K562 (cell line): ENCODE data around the gene THUMPD1. TPM values are rescaled to one million over a fixed set of nuclear protein-coding genes. Genes with fewer than 3 reads are reported as not detected.

Experiments used
- ATAC-seq: fragments of 200-7000 bp; cut with Tn5 transposase; 3 replicates; pipeline ENCODE4 v1.9.1; 2020; ENCODE audit warnings: moderate library complexity
- BruUV-seq: library from RNA; stranded (reverse); fragments of 400-500 nt; replicated peaks from 2 replicates; lab custom pipeline; 2021; lab: Mats Ljungman, UMichigan
- CTCF ChIA-PET: fragments of 300-600 bp; formaldehyde crosslinking; extraction: SDS; loops from one replicate; lab custom pipeline; 2021; ENCODE audit warnings: low intra/inter-chr PET ratio; lab: Yijun Ruan, JAX
- POLR2A ChIA-PET: fragments of 300-600, 350-650 bp; sonication (Branson Sonifier 250); formaldehyde crosslinking; extraction: SDS; loops from one replicate; lab custom pipeline; 2021; ENCODE audit warnings: antibody characterized with exemption, inconsistent platforms; lab: Yijun Ruan, JAX
- DNase-seq, 4 experiments: peaks; one replicate each; pipeline versions ENCODE4 v3.0.0 to v3.0.0-alpha.2; 2011 to 2018; ENCODE audit warnings: low spot score in 3 of 4, mixed read lengths in 3 of 4; ENCODE audit errors: extremely low read depth in 1 of 4
- FAIRE-seq: peaks from 2 replicates; lab custom pipeline; 2011; peaks lifted over from hg19 to GRCh38; lab: Jason Lieb, UNC
- H2AFZ ChIP-seq: 2 replicates; pipeline ENCODE4 v1.6.0; 2011; ENCODE audit warnings: low read depth, low read length, control low read depth, inconsistent platforms
- H3K27ac ChIP-seq: fragments of 200-600 bp; 3 replicates; pipeline ENCODE4 v1.8.0; 2011; ENCODE audit warnings: low read depth, mild to moderate bottlenecking, control low read depth, inconsistent platforms, low read length, moderate library complexity, mixed read lengths; ENCODE audit errors: extremely low read depth
- H3K27me3 ChIP-seq, 2 experiments: fragments of 300-600 bp in 1 of 2; 2 replicates in 1 of 2; 3 replicates in 1 of 2; pipeline versions ENCODE4 v1.6.0 to v1.8.0; 2011; ENCODE audit warnings: inconsistent platforms in 2 of 2, low read length in 2 of 2, mild to moderate bottlenecking in 1 of 2, mixed read lengths in 1 of 2, moderate library complexity in 1 of 2; ENCODE audit not compliant: control insufficient read depth in 2 of 2, insufficient read depth in 2 of 2
- H3K36me3 ChIP-seq: fragments of 300-600 bp; 3 replicates; pipeline ENCODE4 v1.8.0; 2011; ENCODE audit warnings: mild to moderate bottlenecking, low read length, inconsistent platforms; ENCODE audit not compliant: control insufficient read depth, insufficient read depth
- H3K4me1 ChIP-seq, 2 experiments: fragments of 200-600 bp in 1 of 2; replicated peaks in 1 of 2; 2 replicates in 1 of 2; 3 replicates in 1 of 2; pipeline versions ENCODE4 v1.5.1 to v1.8.0; 2011; ENCODE audit warnings: inconsistent platforms in 2 of 2, low read length in 2 of 2, mild to moderate bottlenecking in 1 of 2, mixed read lengths in 1 of 2, moderate library complexity in 1 of 2; ENCODE audit not compliant: control insufficient read depth in 2 of 2, insufficient read depth in 2 of 2
- H3K4me2 ChIP-seq: 2 replicates; pipeline ENCODE4 v1.6.1; 2011; ENCODE audit warnings: low read length, control low read depth, inconsistent platforms, mixed read lengths; ENCODE audit not compliant: insufficient read depth
- H3K4me3 ChIP-seq: fragments of 200-600 bp; sonication (generic), shearing (Covaris generic); 2 replicates; pipeline ENCODE4 v1.5.1; 2016; ENCODE audit warnings: control low read depth, inconsistent platforms
- H3K79me2 ChIP-seq: fragments of 200-600 bp; 3 replicates; pipeline ENCODE4 v1.8.0; 2011; ENCODE audit warnings: low read length, inconsistent platforms; ENCODE audit not compliant: control insufficient read depth, insufficient read depth
- H3K9ac ChIP-seq, 2 experiments: 2 replicates each; pipeline versions ENCODE4 v1.6.0 to v1.6.1; 2011; ENCODE audit warnings: low read depth in 2 of 2, low read length in 2 of 2, control low read depth in 1 of 2, inconsistent platforms in 1 of 2, mild to moderate bottlenecking in 1 of 2, mixed read lengths in 1 of 2; ENCODE audit not compliant: insufficient read depth in 1 of 2
- H3K9me1 ChIP-seq: one replicate; pipeline ENCODE4 v1.6.0; 2011; ENCODE audit warnings: inconsistent platforms, mild to moderate bottlenecking, low read length, moderate library complexity; ENCODE audit not compliant: control insufficient read depth, insufficient read depth
- H3K9me3 ChIP-seq: replicated peaks from 2 replicates; pipeline ENCODE4 v1.5.1; 2011; ENCODE audit warnings: low read depth, low read length, inconsistent platforms; ENCODE audit not compliant: control insufficient read depth, insufficient read depth
- H4K20me1 ChIP-seq: replicated peaks from 2 replicates; pipeline ENCODE4 v1.6.1; 2011; ENCODE audit warnings: low read length, inconsistent platforms, mixed read lengths; ENCODE audit not compliant: control insufficient read depth, insufficient read depth
- MEF2D ChIP-seq: conservative IDR thresholded peaks from 2 replicates; pipeline ENCODE4 v1.6.1; 2016; ENCODE audit warnings: low read depth, missing genetic modification characterization, missing compliant biosample characterization
- NFIC ChIP-seq: fragments of 450-650 bp; IDR thresholded peaks from 2 replicates; pipeline ENCODE4 v1.6.1; 2017; ENCODE audit warnings: mild to moderate bottlenecking, inconsistent platforms
- NFXL1 ChIP-seq: fragments of 450-650 bp; formaldehyde crosslinking; IDR thresholded peaks from 2 replicates; pipeline ENCODE4 v1.4.0; 2021; ENCODE audit warnings: mild to moderate bottlenecking
- RBM17 ChIP-seq: fragments of 200-400 bp; formaldehyde crosslinking; IDR thresholded peaks from 2 replicates; pipeline ENCODE4 v1.6.1; 2017; ENCODE audit warnings: low read depth, mild to moderate bottlenecking, low read length, borderline replicate concordance
- STAT5B ChIP-seq: fragments of 250-450 bp; sonication (Bioruptor Pico); IDR thresholded peaks from 2 replicates; pipeline ENCODE4 v1.8.0; 2021; ENCODE audit warnings: mild to moderate bottlenecking, inconsistent platforms
- TCF15 ChIP-seq: fragments of 250-450 bp; sonication (Bioruptor Pico); IDR thresholded peaks from 2 replicates; pipeline ENCODE4 v1.8.0; 2022; ENCODE audit warnings: moderate library complexity, mild to moderate bottlenecking, inconsistent platforms
- TEAD4 ChIP-seq, 2 experiments: sonication (generic) in 1 of 2; formaldehyde crosslinking in 1 of 2; IDR thresholded peaks; 2 replicates each; pipeline versions ENCODE4 v1.6.1 to v1.8.0; 2012 to 2022; ENCODE audit warnings: borderline replicate concordance in 1 of 2, inconsistent platforms in 1 of 2, low read length in 1 of 2, mild to moderate bottlenecking in 1 of 2, missing genetic modification reagents in 1 of 2
- TRIM28 ChIP-seq: fragments of 450-650 bp; IDR thresholded peaks from 2 replicates; pipeline ENCODE4 v1.6.1; 2017
- WHSC1 ChIP-seq: IDR thresholded peaks from one replicate; pipeline ENCODE4 v1.6.1; 2012; ENCODE audit warnings: low read length, control low read depth, inconsistent platforms
- ZFPM2 ChIP-seq: fragments of 250-450 bp; sonication (Bioruptor Pico); IDR thresholded peaks from 2 replicates; pipeline ENCODE4 v1.5.1; 2022; ENCODE audit warnings: mild to moderate bottlenecking
- ZNF311 ChIP-seq: fragments of 250-450 bp; sonication (Bioruptor Pico); IDR thresholded peaks from 2 replicates; pipeline ENCODE4 v1.4.0; 2020; ENCODE audit warnings: mild to moderate bottlenecking, moderate library complexity
- WGBS: fragments of 100-300 bp; shearing (Covaris generic); methylation state at CpG from one replicate; pipeline ENCODE4 v1.1.6; 2016; ENCODE audit warnings: low coverage, mixed read lengths; ENCODE audit not compliant: insufficient coverage; ENCODE audit errors: missing lambda C conversion rate; 5-methylcytosine and 5-hydroxymethylcytosine counted together
- in situ Hi-C: fragments of 300-500 bp; cut with MboI; formaldehyde crosslinking; loops from 4 replicates; pipeline ENCODE4 v1.15.0; 2018; ENCODE audit warnings: inconsistent platforms, mixed read lengths
- intact Hi-C: fragments of 100-400 bp; cut with micrococcal nuclease; formaldehyde crosslinking; loops from 2 replicates; pipeline ENCODE4 v1.14.2; 2022
- polyA plus RNA-seq, 8 experiments: library from polyadenylated mRNA; depleted of rRNA in 4 of 8; stranded (reverse) in 5 of 8; unstranded in 3 of 8; fragments of >200 nt; fragmentation: Nextera tagmentation in 2 of 8; fragmentation: Illumina TruSeq in 1 of 8; extraction: Ambion mirVana in 2 of 8; extraction: Trizol in 1 of 8; gene quantifications; 2 replicates each; pipeline versions ENCODE4 v1.2.1 to v1.2.3, GENCODE V29; 2011 to 2014; ENCODE audit warnings: inconsistent platforms in 1 of 8, missing spikeins in 1 of 8
- total RNA-seq, 7 experiments: library from RNA; depleted of rRNA in 6 of 7; stranded (reverse); fragments of >200 nt in 6 of 7; fragmentation: Illumina TruSeq in 2 of 7; extraction: Trizol in 2 of 7; gene quantifications; 2 replicates each; pipeline versions ENCODE4 v1.2.1 to v1.2.3, GENCODE V29; 2011 to 2021; ENCODE audit warnings: low replicate concordance in 1 of 7
- TF ChIP-seq, protein P1 (sequence below): conservative IDR thresholded peaks from 2 replicates; pipeline ENCODE4 v1.6.1; 2011; ENCODE audit warnings: low read depth, mild to moderate bottlenecking, low read length; ENCODE audit not compliant: control insufficient read depth

Gene THUMPD1
- total and polyA plus RNA-seq, 9 of the 15 experiments (the other 6 are each of a cell fraction or from before 2014, with no cell fraction given): 37.8 to 101 (median 56.8) TPM

- Histone ChIP-seq H3K36me3 (peaks cover 11% of the 10 kb centered on the region), H3K9ac (no peak overlapping the region), H3K27me3 (no peaks in the 10 kb centered on the region), H3K4me3 (no peak overlapping the region), H3K4me1 (peaks cover 20 to 60% of the 10 kb centered on the region in 2 experiments), H3K27ac (no peak overlapping the region; the same call in 1 of the 3 replicates), H3K9me3 (peaks cover 30% of the 10 kb centered on the region), H3K79me2 (no peaks in the 10 kb centered on the region), H3K9me1 (no peaks in the 10 kb centered on the region), H4K20me1 (no peaks in the 10 kb centered on the region), H2AFZ (peak overlapping the region; percentile 27; the same call in 1 of the 2 replicates), H3K4me2 (no peak overlapping the region)
- no peak for FAIRE-seq
- in situ Hi-C loops: no loop called here
- 100% methylated on average over 1 of the region's 1 CpG for WGBS
- ChIA-PET CTCF (no interaction called here), POLR2A (no interaction called here)
- intact Hi-C loops: no loop called here
- no TSS peak for BruUV-seq
- peak; percentile 7 for TF ChIP-seq WHSC1
- TF ChIP-seq STAT5B (CRISPR knock-in tag): no peak
- TF ChIP-seq ZNF311: peak; percentile 31; the same call in 1 of the 2 replicates
- no peak for ATAC-seq
- DNase-seq: no peak
Measured at GRCh38 chr16:20749474-20749873, 7.9 kb upstream of the THUMPD1 start.

DNA sequence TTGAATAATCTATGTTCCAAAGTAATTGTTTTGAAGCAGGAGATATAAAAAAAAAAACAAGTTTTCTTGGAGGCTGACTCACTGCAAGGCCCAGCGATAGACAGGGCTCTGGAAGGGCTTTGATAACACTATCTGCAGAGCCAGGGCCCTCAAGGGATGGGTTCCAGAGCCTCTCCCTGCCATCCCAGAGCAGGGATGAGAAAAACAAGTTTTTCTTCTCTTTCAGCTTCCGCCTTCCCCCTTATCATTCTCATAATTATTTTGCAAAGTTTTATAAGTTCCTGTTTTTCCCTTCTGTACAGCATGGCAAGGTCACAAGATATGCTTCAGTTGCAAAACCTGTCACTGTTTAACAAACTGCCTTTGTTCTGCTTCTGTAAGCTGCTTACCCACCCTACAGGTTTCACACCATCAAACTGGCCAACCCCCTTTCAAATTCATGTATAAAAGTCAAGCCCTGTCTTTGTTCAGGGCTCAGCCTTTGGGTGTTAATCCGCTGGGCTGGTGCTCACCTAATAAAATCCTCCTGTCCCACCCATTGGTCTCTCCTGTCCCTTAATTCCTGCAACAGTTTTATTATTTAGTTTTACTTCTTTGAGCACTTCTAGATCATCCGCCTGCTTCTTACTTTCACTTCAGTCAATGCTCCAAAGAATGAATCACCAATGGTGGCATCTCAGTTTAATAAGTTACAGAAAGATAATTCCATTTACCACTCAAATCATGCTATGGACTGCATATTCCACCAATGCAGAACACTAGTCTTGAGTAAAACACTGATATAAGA, 5.6 kb upstream of the THUMPD1 start:
- Histone ChIP-seq H3K4me3 (no peak overlapping the region), H4K20me1 (no peaks in the 10 kb centered on the region), H3K9me1 (no peaks in the 10 kb centered on the region), H3K4me2 (peak overlapping the region; percentile 60), H3K27ac (peak overlapping the region; percentile 89), H3K79me2 (no peaks in the 10 kb centered on the region), H2AFZ (peak overlapping the region; percentile 57), H3K27me3 (no peaks in the 10 kb centered on the region), H3K36me3 (peaks cover 11% of the 10 kb centered on the region), H3K9ac (peak overlapping the region in 1 of 2 experiments; percentile 57; a peak in 2 of 4 replicates), H3K9me3 (peaks cover 31% of the 10 kb centered on the region), H3K4me1 (peaks cover 32 to 69% of the 10 kb centered on the region in 2 experiments)
- no TSS peak for BruUV-seq
- 11% methylated on average over 4 of the region's 4 CpGs for WGBS
- in situ Hi-C loops (no loop called here), intact Hi-C loops (loop anchor here (2.0 kb wide), 1 partner anchor 18 kb away; the partner anchor contains the start of gene ACSM3)
- ATAC-seq (peak; percentile 85), DNase-seq (peak; percentile 72 to 93 (median 78)), FAIRE-seq (peak; percentile 86)
- CTCF ChIA-PET: no interaction called here
- POLR2A ChIA-PET: interaction anchor here (1.0 to 1.2 kb wide), 2 partner anchors 17 to 40 kb away, joined by 3 to 5 read pairs; partner anchors contain the start of gene ACSM3
- TF ChIP-seq, protein P1, sequence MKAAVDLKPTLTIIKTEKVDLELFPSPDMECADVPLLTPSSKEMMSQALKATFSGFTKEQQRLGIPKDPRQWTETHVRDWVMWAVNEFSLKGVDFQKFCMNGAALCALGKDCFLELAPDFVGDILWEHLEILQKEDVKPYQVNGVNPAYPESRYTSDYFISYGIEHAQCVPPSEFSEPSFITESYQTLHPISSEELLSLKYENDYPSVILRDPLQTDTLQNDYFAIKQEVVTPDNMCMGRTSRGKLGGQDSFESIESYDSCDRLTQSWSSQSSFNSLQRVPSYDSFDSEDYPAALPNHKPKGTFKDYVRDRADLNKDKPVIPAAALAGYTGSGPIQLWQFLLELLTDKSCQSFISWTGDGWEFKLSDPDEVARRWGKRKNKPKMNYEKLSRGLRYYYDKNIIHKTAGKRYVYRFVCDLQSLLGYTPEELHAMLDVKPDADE: no peak
- TF ChIP-seq RBM17 (no peak), TEAD4 (IDR thresholded peaks at IDR 0.05; ENCODE audit: low read length) (peak; percentile 97), TEAD4 (CRISPR knock-in tag; IDR thresholded peaks at IDR 0.05; ENCODE audit: borderline replicate concordance) (no peak), TCF15 (CRISPR knock-in tag) (0 out of 2 replicates have a peak, but pooled peaks have one; percentile 8), NFIC (peak; percentile 86), MEF2D (tag) (no peak; the same call in 1 of the 2 replicates), ZFPM2 (CRISPR knock-in tag) (no peak), NFXL1 (CRISPR knock-in tag) (no peak), TRIM28 (peak; percentile 99)
